ENCODE data around the gene GTF2H3. TPM values are rescaled to one million over a fixed set of nuclear protein-coding genes. Genes with fewer than 3 reads are reported as not detected.

Gene GTF2H3
- total and polyA plus RNA-seq, 10 of the 15 experiments (the other 5 are each of a cell fraction or from before 2014, with no cell fraction given), result 20.6 to 62.9 (median 34.7) TPM

DNA sequence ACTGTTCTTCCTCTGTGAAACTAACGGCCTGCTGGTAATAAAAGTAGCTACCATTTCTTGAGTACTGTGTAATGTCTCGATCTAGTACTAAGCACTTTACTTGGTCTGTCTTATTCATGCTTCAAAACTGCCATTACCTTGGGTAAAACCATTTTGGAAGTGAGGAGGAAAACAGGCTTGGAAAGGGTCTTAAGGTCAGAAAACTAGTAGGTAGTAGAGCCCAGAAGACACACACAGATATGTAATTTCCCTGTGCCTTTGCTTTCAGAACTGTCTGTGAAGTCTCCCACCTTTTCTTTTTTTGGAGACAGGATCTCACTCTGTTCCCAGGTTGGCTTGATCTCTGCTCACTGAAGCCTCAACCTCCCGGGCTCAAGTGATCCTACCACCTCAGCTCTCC, 35.1 kb upstream of the GTF2H3 start:
- Histone ChIP-seq H3K27me3 (replicated peaks in 1 of 2; ENCODE audit: control insufficient read depth in 2 of 2, insufficient read depth in 2 of 2, low read length in 1 of 2) (no peaks in the 10 kb centered on the region), H3K79me2 (ENCODE audit: control insufficient read depth, insufficient read depth, low read length) (peaks cover 28% of the 10 kb centered on the region), H3K9ac (ENCODE audit: control insufficient read depth, insufficient read depth, low read length) (no peak overlapping the region), H3K4me3 (no peak overlapping the region), H3K4me1 (ENCODE audit: control insufficient read depth, insufficient read depth, low read length) (peaks cover 4% of the 10 kb centered on the region; the same call in 1 of the 2 replicates), H2AFZ (ENCODE audit: control insufficient read depth, low read depth, low read length) (no peak overlapping the region), H3K4me2 (ENCODE audit: control insufficient read depth, insufficient read depth) (no peak overlapping the region), H3K9me3 (replicated peaks; ENCODE audit: control insufficient read depth, insufficient read depth, low read length) (no peaks in the 10 kb centered on the region), H3K36me3 (ENCODE audit: control insufficient read depth in 2 of 2, insufficient read depth in 2 of 2, low read length in 1 of 2) (peaks cover 2 to 11% of the 10 kb centered on the region in 2 experiments), H4K20me1 (ENCODE audit: control insufficient read depth, insufficient read depth) (no peaks in the 10 kb centered on the region), H3K27ac (ENCODE audit: control insufficient read depth, insufficient read depth) (no peak overlapping the region)
- DNase-seq (ENCODE audit: low read depth, low spot score) (no peak), FAIRE-seq (peak; percentile 86), ATAC-seq (no peak)
- ChIA-PET POLR2A (interaction anchor here (0.5 kb wide), 1 partner anchor 138 kb away, joined by 3 read pairs; no protein-coding TSS in a partner anchor), RAD21 (ENCODE audit: unreplicated experiment) (interaction anchor here (1.2 kb wide), 1 partner anchor 14 kb away, joined by 4 read pairs; the partner anchor contains the start of gene TMED2), SMC1A (ENCODE audit: uncharacterized antibody, unreplicated experiment) (interaction anchor here (0.7 to 0.9 kb wide), 2 partner anchors 21 to 233 kb away, joined by 3 read pairs; no protein-coding TSS in a partner anchor), CTCF (interaction anchor here (1.0 to 1.1 kb wide), 2 partner anchors 12 to 15 kb away, joined by 3 read pairs; partner anchors contain the start of gene TMED2)
- TF ChIP-seq YBX1 (IDR thresholded peaks at IDR 0.05), result no peak
- no peak for TF ChIP-seq PAX5 (IDR thresholded peaks at IDR 0.05; ENCODE audit: borderline replicate concordance, low read depth, low read length)
- TF ChIP-seq ZNF622 (IDR thresholded peaks at IDR 0.05), result no peak
- TF ChIP-seq, protein P1, sequence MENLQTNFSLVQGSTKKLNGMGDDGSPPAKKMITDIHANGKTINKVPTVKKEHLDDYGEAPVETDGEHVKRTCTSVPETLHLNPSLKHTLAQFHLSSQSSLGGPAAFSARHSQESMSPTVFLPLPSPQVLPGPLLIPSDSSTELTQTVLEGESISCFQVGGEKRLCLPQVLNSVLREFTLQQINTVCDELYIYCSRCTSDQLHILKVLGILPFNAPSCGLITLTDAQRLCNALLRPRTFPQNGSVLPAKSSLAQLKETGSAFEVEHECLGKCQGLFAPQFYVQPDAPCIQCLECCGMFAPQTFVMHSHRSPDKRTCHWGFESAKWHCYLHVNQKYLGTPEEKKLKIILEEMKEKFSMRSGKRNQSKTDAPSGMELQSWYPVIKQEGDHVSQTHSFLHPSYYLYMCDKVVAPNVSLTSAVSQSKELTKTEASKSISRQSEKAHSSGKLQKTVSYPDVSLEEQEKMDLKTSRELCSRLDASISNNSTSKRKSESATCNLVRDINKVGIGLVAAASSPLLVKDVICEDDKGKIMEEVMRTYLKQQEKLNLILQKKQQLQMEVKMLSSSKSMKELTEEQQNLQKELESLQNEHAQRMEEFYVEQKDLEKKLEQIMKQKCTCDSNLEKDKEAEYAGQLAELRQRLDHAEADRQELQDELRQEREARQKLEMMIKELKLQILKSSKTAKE (IDR thresholded peaks at IDR 0.05; ENCODE audit: low read depth, poor library complexity, severe bottlenecking), result no peak
- no peak for TF ChIP-seq ZBTB40 (IDR thresholded peaks at IDR 0.05; ENCODE audit: borderline replicate concordance)
- TF ChIP-seq POLR2AphosphoS5 (IDR thresholded peaks at IDR 0.05; ENCODE audit: low read length), result peak; percentile 54; the same call in 1 of the 2 replicates
- intact Hi-C loops (cut with micrococcal nuclease; ENCODE audit: unreplicated experiment) (no loop called here), in situ Hi-C loops (cut with MboI) (no loop called here)
- no TSS peak for BruUV-seq (replicated peaks)
- 14% methylated on average over 3 of the region's 3 CpGs for WGBS (ENCODE audit: insufficient coverage, insufficient replicate concordance, low lambda C conversion rate, missing lambda C conversion rate)
